ENCODE results near the gene DHCR24.

Gene DHCR24

DNA sequence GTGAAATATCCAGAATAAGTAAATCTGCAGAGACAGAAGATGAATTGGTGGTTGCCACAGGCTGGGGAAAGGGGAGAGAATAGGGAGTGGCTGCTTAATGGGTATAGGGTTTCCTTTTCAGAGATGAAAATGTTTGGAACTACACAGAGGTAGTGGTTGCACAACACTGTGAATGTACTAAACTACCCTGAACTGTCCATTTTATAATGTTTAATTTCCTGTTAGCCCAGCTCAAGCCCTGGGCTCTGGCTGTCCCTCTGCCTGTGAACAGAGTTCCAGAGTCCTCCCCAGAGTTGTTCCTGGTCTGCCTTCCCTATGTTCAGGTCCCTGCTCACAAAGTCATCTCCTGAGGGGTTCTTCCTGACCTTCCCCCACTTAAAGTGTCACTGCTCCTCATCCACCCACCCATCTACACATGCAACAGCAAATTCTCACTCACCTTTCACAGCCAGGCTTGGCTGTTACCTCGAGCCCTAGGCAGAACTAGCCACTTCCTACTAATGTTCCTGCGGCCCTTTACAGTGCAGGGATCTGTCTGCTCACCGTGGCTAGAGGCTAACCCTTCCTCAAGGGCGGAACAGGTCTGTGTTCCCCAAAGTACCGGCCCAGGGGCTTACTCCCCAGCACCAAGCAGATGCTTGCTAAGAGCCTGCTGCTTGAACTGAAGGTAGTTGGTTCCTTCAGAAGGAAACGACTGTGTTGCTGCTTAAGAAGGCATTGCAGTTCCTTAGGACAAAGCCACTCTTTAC, 22.4 kb downstream of the DHCR24 start:
- DNase-seq (ENCODE audit: low read depth): no peak

DNA sequence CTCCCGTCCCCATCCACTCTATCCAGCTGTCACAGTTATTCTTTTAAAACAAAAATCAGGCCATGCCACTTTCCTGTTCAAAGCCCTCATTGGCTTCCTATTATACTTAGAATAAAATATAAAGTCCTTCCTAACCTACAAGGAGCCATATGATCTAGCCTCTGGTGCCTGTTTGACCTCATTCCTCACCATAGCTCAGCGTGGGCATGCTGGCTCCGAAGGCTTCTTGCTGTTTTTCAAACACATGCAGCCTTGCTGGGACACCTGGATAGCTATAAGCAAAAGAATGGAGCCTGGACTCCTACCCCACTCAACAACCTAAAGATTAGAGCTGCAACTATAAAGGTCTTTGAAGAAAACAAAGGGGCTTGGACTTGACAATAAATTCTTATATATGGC, 23.7 kb downstream of the DHCR24 start:
- no peak for DNase-seq (ENCODE audit: low read depth)

DNA sequence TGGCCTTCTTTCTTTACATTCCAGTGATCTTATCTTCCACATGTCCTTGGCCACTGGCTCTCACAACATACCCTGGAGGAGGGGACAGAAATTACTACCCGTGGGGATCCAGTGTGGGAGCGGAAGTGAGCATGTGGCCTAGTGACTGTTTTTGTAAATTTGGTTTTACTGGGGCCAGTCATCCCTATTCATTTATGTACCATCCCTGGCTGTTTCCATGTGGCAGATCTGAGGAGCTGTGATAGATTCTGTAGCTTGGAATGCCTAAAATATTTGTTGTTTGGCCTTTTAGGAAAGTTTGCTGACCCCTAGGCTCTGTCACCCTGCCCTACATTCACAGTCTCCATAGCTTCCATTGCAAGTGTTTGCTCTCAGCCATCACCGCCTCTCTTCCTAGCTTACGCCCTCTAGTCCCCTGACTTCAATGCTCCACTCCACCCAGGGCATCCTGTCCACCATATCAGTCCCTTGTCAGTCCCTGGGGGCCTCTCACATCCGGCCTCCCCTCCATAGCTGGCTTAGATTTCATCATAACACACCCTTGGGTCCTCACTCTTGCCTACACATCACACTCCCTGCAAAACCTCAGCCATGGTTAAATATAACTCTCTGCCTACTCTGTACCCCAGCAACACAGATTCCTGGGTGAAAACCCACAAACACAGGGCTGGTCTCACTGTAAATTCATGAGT, 25.8 kb downstream of the DHCR24 start:
- no peak for DNase-seq (ENCODE audit: low read depth)

DNA sequence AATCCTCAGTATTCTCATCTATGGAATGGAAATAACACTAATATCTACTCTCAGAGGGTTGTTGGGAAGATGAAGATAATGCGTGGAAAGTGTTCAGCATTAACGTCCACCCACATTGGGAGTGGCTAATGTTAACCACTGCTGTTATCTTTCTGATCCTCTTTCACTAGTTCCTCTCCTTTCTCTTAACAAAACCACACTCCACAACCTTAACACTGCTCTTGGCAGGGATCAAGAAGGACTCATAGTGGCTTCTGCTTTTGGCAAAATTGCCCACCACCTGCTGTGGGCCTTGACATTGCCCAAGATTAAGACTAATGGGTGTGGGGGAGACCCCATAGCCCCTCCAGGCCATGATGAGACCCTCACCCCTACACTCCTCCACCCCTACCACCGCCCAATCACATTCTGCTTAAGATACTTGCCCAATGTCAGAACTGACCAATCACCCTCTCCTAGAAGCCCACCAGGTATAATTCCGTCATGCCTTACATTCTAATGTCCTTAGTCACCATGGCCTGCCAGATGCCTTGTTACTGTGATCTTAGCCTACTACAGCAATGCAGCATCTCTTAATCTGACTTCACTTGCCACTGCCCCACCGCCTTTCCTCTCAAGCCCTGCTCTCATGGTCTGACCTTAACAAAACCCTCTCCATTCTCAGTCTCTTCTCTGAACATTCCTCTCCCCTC, 27.1 kb downstream of the DHCR24 start:
- no peak for DNase-seq (ENCODE audit: low read depth)

DNA sequence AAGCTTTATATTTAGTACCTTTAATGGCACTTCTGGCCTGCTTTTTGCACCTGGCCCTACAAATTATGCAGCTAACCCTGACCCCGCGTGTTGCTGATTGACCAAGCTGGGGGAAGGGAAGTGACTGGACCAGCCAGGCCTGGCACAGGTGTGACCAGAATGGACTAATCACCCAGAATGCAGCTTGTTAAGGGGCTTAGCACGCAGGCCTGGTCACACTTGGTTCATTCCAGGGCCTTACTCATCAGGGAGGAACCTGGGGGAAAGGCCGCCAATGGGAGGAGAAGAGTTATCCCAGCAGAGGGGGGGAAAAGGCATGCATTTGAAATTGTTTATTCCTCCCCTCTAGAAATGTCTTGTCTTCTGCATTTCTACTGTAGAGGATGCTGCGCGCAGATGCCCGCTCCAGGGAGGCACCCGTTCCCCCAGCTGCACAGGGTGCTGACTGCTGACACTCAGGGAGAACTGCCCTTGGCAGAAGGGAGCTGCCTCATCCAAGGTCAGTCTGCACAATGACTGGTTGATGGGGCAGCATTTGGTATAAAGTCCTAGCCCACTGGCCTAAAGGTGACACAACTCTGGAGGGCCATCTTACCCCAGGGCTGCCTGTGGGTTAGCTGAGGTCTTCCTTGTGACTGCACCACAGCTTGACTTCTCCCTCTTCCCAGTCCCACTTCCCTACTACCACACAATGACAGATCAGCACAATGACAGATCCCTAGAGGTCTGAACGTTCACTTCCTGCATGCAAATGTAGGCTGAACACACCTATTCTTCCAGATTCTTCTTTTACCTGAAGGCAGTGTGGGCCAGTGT, 29.0 kb downstream of the DHCR24 start:
- no peak for DNase-seq (ENCODE audit: low read depth)

DNA sequence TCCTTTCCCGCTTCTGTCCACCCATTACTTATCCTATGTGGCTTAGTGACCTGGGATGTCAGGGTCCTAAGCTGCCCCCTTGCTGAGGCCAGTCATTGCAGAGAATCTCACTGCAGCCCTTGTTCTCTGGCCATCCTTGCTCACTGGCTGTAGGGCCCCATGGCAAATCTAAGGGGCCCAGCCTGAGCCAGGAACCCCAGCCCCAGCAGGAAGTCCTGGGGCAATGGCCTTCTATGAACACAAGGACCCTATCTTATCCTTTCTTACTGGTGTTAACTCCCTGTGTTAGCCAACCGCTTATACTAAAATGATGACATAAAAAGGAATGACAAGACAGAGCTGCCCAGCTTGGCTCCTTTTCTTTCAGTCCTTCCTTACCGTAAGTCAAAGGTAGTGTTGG, 29.9 kb downstream of the DHCR24 start:
- DNase-seq (ENCODE audit: low read depth): no peak

DNA sequence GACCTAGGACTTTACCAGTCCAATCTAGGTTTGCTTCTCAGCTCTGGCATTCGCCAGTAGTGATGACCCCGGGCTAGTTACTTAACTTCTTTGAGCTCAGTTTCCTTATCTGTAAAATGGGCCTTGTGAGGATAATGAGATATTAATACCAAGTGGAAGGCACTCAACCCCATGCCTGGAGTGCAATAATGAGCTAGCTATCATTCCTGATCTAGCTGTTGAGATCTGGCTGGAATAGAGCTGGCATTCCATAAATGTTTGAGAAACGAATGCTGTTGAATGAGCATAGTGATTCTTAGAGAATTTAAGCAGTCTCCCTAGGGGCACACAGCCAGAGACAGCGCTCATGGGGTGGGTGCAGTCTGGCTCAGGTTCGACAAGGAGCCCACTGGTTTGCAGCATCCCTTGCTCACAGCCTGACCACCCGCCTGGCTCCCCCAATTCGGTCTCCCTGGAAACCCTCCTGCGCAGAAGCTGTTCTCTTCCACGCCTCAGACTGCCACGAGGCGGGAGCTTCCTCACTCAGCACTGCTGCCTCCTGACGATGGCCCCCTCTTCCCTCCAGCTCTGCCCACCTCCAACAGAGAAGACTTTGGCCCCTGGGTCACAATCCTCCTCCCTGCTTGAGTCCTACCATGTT, 32.5 kb downstream of the DHCR24 start:
- no peak for DNase-seq (ENCODE audit: low read depth)

DNA sequence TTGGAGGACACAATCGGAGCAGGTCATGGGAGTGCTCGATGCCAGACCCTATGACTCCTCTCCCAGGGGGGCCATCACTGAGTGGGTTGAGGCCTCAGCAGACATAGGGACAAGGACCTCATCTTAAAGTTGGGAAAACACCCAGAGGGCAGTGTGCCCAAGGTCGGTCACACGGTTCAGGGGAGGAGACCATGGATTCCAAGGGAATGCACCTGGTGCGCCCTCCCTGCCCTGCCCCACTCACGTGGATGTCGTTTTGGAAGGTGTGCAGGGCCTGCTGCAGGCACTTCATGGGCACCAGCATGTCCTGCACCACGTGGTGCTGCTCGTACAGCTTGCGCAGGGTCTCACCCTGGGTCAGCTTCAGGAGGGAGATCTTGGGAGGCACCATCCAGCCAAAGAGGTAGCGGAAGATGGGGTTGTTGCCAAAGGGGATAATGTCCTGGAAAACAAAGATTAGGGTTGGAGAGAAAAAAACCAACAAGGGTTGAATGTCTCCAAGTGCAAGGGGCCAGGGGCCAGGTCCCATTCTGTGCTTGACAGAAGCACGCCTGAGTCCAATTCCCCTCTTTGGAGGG, 33.1 kb downstream of the DHCR24 start:
- no peak for DNase-seq (ENCODE audit: low read depth)

DNA sequence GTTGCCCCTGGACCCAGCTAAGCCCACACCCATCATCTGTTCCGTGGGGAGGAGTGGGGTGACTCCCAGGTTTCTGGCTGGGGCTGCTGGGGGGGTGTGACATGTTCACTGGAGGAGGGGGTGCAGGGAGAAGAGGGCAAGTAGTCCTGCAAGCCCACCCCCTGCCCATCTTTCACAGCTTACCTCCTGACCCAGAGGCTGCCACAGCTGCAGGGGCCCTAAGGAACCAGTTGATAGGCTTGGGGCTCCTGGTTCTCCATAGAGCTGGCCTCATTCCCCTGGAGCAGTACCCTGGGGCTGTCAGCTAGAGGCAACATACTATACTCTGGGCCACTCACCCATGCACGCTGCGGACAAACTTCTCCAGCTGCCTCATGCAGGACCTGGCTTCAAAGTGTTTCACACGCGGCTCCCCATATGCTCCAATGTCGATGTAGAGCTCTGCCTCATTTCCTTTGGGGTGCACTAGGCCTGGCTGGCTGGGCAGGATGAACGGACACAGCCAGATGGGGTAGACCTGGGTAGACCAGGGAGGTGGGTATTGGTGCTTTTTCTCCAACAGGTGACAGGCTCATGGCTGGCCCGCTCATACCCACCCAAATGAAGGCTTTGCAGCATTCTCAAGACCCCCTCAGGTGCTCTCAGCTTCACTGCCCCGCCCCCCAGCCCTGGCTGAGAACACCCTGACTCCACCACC, 33.8 kb downstream of the DHCR24 start:
- no peak for DNase-seq (ENCODE audit: low read depth)

DNA sequence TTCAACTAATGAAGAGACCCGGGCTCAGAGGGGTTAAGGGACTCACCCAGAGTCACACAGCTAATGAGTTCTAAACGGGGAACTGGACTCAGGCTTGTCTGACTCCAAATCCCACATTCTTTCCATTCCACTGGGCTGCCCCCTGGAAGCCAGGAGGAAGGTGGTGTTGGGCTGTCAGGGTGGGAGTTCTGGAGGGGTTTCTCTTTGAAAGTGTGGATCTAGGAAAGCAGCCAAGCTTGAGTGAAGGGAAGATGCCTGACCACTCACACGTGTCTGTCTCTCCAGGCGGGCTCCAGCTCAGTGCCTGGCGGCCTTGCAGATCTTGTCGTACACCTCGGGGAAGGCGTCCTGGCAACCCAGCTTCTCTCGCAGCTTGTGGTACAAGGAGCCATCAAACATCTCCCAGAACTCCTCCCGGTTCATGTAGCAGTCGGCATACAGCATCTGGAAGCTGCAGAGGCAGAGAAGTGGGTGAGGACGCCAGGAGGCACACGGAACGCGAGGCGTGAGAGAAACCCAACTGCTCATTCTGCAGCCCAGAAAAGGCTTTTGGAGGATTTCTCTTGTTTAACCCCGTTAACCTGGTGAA, 35.0 kb downstream of the DHCR24 start:
- no peak for DNase-seq (ENCODE audit: low read depth)

DNA sequence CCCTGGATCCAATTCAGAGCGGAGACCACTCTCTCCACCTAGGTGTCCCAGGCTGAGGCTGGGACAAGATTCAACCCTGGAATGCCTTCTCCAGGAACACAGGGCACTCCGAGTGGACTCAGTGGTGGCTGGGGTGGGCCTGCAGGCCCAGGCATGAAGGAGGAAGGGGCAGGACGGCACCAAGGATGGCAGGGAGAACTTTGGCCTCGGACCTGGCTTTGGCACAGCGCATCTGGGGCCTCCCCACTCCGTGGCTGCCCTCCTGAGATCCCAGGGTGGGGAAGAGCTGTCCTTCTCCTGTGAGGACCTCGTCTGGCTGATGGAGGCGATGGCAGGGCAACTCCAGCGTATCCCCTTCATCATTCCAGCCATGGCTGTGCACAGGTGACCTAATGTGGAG, 35.6 kb downstream of the DHCR24 start:
- no peak for DNase-seq (ENCODE audit: low read depth)

DNA sequence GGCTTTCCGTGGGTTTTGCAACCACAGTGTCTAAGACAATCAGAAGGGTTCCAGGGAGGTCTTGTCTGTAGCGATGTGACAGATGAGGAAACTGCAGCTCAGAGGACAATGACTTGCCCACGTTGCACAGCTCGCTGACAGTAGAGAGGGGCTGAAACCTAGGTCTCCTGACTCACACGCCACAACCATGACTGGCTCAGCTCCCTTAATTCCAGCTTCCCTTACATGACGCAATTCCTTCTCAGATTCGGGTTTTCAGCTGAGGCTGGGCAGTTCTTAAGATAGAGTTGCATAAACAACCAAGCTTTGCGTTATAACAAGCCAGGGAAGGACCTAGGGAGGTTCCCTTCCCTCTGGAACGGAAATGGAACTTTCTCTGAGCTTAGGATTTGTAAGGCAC, 36.3 kb downstream of the DHCR24 start:
- peak; percentile 95 for DNase-seq (ENCODE audit: low read depth)

DNA sequence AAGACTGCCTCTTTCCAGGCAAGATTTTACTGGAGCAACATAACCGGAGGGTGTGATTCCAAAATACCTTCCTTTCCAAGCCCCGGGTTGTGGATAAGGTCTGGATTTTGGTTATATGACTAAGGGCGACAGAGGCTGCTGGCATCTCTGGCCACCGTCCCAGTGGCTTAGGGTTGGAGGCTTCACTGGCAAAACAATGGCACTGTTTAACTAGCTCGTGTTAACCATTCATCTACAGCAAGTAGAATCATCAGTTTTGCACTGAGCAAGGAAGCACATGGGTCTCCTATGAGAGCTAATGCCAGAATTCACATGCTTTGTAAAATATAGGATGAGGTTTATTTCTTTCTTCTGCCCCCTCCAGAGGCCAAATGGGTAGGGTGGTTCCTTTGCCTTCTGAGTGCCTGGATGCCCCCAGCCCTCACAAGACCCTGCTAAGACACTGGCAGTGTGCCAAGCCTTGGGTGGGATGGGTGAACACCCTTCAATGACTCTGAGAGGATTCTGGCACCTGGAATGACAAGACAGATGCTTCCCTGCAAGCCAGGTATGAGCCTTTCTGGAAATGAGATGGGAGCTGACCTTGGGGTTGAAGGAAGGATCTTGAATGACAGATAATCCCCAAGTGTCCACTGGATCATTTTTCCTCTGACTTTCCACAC, 36.8 kb downstream of the DHCR24 start:
- DNase-seq (ENCODE audit: low read depth): no peak

DNA sequence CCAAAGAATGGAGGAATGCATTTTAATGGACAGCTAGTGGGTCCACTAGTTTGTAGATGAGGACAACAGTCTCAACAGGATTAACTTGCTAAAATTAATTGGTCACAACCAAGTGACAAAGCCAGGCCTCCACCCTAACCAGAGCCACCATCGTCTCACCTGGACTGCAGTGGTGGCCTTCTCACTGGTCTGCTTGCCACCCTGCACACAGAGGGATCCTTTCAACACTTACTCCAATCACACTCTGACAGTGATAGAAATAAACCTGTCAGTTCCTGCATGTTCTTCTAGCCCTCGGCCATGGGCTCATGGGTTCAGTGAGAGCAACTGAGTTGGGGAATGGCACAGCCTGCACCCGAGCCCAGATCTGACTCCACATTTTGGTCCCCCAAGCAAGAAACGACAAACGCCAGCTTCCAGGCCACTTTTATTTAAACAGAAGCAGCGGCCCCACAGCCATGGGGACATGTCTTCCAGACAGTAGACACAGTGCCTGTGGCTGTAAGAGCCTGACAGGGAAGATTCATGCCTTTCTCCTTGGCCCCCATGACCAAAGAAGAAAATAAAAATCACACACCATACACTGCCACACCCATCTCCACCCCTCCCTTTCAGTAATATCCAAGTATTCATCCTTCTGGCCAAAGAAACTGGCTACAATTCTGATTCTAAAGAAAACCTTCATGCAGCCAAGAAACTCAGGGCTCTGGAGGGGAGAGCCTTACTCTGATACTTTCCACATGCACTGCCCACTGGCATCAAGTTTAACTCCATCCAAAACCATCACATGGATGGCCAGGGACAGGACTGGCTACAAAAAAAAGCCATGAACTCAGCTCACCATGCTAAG, 37.6 kb downstream of the DHCR24 start:
- no peak for DNase-seq (ENCODE audit: low read depth)

DNA sequence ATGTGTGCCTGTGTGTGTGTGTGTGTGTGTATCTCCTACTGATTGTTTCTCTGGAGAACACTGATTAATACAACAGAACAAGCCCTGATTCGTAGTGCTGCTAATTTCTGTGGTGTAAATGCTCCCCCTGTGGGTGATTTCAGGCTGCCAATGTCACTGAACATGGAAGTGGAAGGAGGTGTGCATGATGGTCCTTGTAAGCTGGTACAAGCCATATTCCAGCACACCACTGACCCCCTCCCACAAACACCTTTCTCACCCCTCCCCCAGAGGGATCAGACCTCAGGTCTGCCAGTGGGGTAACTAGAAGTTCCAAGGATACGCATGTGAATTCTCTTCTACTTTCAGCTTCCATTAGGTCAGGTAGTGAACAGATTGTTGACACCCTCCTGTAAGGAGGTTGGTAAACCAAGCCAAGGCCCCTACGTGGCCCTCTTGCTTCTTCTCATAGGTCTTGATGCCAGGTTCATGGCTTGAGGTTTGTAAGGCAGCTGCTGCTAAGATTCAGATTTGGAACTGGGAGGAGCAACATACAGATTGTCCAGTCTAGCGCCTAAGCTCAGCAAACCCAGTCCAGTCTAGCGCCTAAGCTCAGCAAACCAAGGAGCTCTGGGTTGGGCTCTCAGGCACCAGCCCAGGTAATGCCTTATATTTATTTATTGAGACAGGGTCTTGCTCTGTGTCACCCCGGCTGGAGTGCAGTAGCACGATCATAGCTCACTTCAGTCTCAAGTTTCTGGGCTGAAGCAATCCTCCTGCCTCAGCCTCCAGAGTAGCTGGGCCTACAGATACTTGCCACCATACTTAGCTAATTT, 38.7 kb downstream of the DHCR24 start:
- DNase-seq (ENCODE audit: low read depth): no peak

DNA sequence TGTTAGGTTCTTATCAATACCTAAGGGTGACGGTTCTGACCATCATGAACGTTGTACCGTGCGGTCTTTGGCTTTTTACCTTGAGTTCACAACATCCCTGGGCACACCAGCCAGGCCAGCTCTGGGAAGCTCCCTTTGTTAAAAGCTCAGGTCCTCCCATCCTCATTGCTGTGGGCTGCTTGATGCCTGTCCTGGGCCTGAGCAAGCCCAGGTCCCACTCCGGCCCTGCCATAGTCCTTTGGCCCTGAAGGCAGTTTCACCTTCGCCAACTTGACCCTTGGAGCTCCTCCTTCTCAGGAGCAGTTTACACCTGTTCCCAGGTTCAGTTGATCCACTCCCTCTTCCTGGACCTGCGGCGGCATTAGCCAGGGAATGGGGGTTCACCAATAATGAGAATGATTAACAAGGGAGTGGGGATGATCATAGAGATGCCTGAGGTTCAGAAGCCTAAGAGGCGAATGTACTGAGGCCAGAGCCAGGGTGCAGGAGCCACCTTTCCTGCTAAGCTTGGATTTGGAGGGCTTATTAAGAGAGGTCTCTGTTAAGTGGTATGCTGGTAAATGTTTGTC, 40.2 kb downstream of the DHCR24 start:
- no peak for DNase-seq (ENCODE audit: low read depth)

DNA sequence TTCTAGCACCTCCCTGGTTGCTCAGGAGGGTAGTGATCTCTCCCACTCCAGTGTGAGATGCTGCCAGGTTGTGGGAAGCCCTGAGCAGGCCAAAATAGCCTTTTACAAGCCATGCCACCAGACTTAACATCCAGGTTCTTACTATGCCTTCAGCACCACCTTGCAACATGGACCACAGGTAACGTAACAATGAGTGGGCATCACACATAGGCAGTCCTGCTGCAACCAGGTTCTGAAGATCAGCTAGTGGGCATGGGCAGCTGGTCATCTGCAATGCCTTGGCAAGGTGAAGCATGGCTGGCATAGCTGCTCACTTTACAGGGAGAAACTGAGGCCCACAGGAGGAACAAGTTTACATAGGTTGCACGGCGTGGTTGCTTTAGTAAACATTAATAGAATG, 40.7 kb downstream of the DHCR24 start:
- no peak for DNase-seq (ENCODE audit: low read depth)

DNA sequence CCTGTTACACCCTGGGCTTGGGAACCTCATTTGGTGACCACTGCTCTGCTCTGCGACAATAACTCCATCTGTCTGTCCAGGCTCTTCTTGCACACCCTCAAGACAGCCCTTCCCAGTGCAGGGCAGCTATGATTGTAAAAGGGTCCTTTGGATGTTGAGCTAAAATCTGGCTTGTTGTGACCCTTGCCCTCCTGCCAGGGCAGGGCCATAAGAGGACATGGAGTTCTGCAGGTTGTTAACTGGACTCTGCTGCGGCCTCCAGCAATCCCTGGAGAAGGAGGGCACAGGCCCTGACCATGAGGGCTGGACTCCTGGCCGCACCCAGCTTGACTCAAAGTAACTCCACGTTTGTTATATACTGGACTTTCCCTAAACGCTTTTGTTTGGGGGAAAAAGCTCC, 41.2 kb downstream of the DHCR24 start:
- DNase-seq (ENCODE audit: low read depth): no peak

Measured in GM04503 (cell line).